ENCODE results near the gene PIK3C2G.
"Not testable (repeated sequence)": the region's sequence is repeated elsewhere in the genome, so short reads cannot be mapped to it uniquely, and the experiment has no call there.

Gene PIK3C2G

DNA sequence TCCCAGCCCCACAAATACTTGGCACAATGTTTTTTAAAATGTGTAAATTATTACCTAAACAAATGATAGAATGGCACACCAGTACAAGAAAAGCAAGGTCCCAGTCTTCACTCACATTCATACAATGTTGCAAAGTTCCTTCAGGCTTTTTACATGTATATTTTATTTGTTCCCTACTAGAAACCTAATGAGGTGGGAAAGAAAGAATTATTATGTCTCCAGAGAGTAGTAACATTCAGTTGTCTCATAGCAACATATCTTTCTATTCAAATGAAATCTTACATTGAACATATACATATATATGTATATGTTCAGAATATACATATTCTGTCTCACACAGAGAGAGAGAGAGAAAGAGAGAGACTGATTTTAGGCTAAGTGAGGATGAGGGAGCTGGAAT lies 391.3 kb downstream of the PIK3C2G start:
- no peak for DNase-seq

- DNase-seq, result no peak
Observed at GRCh38 chr12:18653465-18653864, 392.1 kb downstream of the PIK3C2G start.

DNA sequence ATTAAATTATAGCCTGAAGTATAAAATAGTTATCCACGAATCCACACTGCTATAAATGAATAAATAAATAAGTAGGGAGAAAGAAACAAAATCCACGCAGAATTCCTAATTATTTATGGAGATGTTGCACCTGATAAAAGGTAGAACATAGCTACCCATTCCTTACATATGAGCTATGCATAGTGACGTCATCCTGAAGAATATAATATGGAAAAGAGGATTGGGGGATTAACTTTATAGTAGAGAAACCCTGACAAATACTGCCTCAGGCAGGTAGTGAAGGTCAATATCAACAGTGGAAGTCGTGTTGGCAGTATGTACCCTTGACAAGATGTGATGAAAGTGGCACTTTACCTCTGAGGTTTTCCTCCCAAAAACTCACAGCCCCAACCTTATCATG lies 394.0 kb downstream of the PIK3C2G start:
- no peak for DNase-seq

DNA sequence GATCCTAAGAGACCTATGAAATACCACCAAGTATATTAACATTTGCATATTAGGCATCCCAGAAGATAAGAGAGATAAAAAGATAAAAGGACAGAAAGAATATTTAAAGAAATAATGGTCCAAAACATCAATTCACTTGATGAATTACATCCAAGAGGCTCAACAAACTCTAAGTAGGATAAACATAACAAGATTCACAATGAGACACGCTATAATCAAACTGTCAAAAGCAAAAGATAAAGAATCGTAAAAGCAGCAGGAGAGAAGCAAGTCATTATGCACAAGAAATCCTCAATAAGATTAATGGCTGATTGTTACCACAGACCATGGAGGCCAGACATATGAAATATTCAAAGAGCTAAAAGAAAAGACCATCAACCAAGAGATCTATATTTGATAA lies 396.9 kb downstream of the PIK3C2G start:
- no peak for DNase-seq

DNA sequence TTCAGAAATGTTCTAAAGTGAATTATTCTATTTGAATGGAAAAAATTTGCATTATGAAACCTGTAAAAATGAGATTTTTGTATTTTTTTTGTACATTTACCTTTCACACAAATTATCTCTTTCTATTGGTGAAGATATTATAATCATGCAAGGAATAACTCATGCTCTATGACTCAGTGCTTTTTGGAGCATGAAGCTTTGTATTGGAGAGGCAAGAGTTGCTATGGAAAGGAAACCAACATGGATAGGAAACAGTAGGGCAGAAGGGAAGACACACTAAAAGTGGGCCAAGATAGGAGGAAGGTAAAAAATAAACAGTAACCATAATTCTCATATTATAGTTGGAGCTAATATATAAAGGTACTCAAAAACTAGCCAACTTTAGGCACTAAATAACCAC lies 397.5 kb downstream of the PIK3C2G start:
- DNase-seq, result no peak

GRCh38 chr12:18676141-18676540 lies 414.8 kb downstream of the PIK3C2G start:
- DNase-seq, result no peak

DNA sequence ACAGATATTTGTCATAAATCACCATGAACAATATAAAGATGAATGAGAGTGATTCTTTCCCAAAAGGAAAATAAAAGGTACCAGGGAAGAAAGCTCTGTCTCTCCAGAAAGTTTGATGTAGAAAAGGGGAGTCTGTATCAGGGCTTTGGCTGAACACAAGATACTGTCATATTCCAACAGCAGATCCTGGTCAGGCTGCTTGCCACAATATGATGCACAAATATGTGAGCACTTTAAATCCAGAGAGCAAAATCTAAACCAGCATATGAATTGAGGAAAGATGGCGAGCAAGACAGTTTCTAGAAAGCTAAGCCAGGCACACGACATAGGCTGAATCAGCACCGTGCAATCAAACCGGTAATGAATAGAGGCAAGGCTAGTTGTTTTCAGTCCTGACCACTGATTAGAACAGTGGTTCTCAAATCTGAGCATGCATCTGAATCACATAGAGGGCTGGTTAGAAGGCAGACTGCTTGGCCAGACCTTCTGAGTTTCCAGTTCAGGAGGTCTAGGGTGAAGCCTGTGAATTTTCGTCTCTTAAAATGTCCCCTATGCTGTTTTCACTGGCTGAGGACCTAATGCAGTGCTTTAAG lies 415.8 kb downstream of the PIK3C2G start:
- DNase-seq, result peak; percentile 20

DNA sequence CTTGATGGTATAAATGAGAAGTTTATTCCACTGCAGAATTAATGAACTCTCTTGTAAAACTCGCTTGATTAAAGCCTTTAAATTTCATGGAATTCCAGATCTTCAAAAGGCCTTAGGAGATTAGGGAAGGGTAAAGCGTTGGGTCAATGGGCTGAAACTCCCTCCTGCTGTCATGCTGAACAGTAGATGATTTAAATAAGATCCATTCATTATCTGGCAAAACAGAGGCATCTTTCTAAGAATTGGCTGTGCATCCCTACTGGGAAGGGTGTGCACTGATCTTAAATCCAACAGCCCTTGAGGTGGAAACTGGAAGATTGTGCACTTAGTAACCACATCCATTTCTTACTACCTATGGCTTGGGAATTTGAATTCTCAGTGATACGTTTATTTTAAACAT lies 420.5 kb downstream of the PIK3C2G start:
- no peak for DNase-seq

GRCh38 chr12:18683327-18684013 lies 422.2 kb downstream of the PIK3C2G start:
- DNase-seq, result peak; percentile 61

DNA sequence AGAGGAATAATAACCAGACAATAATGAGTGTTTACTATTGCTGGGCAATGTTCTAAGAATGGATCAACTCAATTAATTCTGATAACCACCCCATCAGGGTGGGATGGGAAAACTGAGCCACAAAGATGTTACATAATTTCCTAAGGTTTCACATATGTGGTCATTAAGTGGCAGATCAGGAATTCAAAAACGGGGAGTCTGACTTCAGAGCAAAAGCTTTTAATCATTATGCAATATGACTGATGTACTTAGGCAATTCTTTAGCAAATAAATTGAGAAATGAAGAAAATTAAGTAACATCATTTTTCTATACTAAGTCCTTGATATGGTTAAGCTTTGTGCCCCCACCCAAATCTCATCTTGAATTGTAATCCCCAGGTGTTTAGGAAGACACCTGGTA lies 423.1 kb downstream of the PIK3C2G start:
- peak; percentile 39 for DNase-seq

- DNase-seq, result no peak
Observed at GRCh38 chr12:18689771-18690170, 428.5 kb downstream of the PIK3C2G start.

DNA sequence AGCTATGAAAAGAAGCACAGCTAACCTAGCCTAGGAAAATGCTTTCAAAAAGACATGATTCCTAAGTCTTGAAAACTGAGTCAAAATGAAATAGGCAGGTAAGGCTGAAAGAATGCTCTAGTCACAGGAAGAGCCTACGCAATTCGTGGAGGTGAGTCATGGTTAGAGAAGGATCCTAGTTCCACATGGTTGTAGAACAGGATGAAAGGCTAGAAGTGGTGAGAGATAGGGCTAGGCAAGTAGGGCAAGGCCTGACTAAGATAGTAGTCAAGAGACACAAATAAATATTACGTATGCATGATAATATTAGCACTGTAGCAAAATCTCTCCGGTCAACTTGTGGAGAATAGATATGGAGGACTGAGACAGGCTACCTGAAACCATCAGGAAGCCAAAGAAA lies 429.3 kb downstream of the PIK3C2G start:
- peak; percentile 70 for DNase-seq

- DNase-seq, result not testable (repeated sequence)
Observed at GRCh38 chr12:18693986-18694385, 432.7 kb downstream of the PIK3C2G start.

DNA sequence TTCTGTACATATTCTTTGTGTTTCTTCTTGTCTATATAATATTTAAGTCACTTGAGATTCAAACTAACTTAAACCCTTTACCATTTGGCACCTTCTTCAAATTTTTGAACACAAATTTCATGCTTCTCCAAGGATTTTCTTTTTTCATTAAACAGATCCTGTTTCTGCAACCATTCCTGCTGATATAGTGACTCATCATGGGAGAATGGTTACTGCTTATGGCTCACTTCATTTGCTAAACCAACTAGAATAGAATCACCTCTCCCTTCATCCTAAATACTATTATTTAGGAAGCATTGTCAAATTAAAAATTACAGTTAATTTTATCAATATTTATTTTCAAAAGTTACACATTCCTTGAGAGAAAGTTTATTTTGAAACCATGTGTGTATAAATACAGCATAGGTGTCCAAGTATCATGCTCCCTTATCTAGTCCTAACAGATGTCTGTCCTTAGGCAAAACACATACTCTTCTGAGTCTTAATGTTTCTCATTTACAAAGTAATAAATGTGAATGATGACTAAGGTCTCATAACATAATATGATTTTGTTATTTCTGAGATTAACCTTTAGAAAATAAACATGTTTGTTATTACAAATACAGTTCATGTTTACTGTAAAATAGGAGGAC lies 435.8 kb downstream of the PIK3C2G start:
- DNase-seq, result peak; percentile 53

Measured in fibroblast of skin of abdomen (primary cell).